ENCODE measurements around the gene ZNF783. TPM values are rescaled to one million over a fixed set of nuclear protein-coding genes. Genes with fewer than 3 reads are reported as not detected.

The ZNF783 gene
- total and polyA plus RNA-seq, 2 donors (not counting 1 experiment from before 2014, with no cell fraction given) = 3.3 to 11.4 TPM

GRCh38 chr7:149284850-149285585 lies 23.0 kb downstream of the ZNF783 start:
- H3K9ac ChIP-seq (ENCODE audit: insufficient read depth, low read length) = peak overlapping the region; percentile 69
- H3K4me3 ChIP-seq (replicated peaks in 1 of 4; ENCODE audit: control extremely low read depth in 1 of 4, insufficient read depth in 1 of 4, low read depth in 3 of 4, low read length in 4 of 4) = peak overlapping the region; percentile 64 to 76 (median 70)
- peak overlapping the region; percentile 75 for H2AFZ ChIP-seq (ENCODE audit: low read length)
- no peaks in the 10 kb centered on the region for H3K4me1 ChIP-seq (ENCODE audit: control insufficient read depth, extremely low read depth, insufficient read depth, low read length)
- H3K79me2 ChIP-seq (ENCODE audit: control insufficient read depth, insufficient read depth, low read length) = no peaks in the 10 kb centered on the region
- H3K4me2 ChIP-seq (ENCODE audit: extremely low read depth, insufficient read depth, low read length) = peak overlapping the region; percentile 89
- peak overlapping the region; percentile 71 for H3K27ac ChIP-seq (ENCODE audit: insufficient read depth, low read length)
- no peaks in the 10 kb centered on the region for H4K20me1 ChIP-seq (ENCODE audit: control insufficient read depth, extremely low read depth, insufficient read depth, low read length)
- TF ChIP-seq CTCF (conservative IDR thresholded peaks at IDR 0.05 in 1 of 2, IDR thresholded peaks at IDR 0.05 in 1 of 2; ENCODE audit: low read depth in 1 of 2, low read length in 2 of 2) = no peak
- TF ChIP-seq EZH2 (IDR thresholded peaks at IDR 0.05; ENCODE audit: low read length, missing control alignments) = no peak
- peak; percentile 79 to 82 for DNase-seq (ENCODE audit: low read depth in 2 of 2)
- H3K36me3 ChIP-seq (ENCODE audit: control insufficient read depth, insufficient read depth, low read length) = peaks cover 1% of the 10 kb centered on the region
- H3K27me3 ChIP-seq (ENCODE audit: control insufficient read depth, insufficient read depth, low read length) = no peaks in the 10 kb centered on the region
- no peaks in the 10 kb centered on the region for H3K9me3 ChIP-seq (ENCODE audit: control insufficient read depth, insufficient read depth, low read depth, low read length)

- Histone ChIP-seq H4K20me1 (ENCODE audit: control insufficient read depth, extremely low read depth, insufficient read depth, low read length) (no peaks in the 10 kb centered on the region), H3K27me3 (ENCODE audit: control insufficient read depth, insufficient read depth, low read length) (no peaks in the 10 kb centered on the region), H3K79me2 (ENCODE audit: control insufficient read depth, insufficient read depth, low read length) (no peaks in the 10 kb centered on the region), H3K4me2 (ENCODE audit: extremely low read depth, insufficient read depth, low read length) (peak overlapping the region; percentile 89), H2AFZ (ENCODE audit: low read length) (peak overlapping the region; percentile 75), H3K9ac (ENCODE audit: insufficient read depth, low read length) (peak overlapping the region; percentile 69), H3K4me1 (ENCODE audit: control insufficient read depth, extremely low read depth, insufficient read depth, low read length) (no peaks in the 10 kb centered on the region), H3K36me3 (ENCODE audit: control insufficient read depth, insufficient read depth, low read length) (peaks cover 1% of the 10 kb centered on the region), H3K27ac (ENCODE audit: insufficient read depth, low read length) (peak overlapping the region; percentile 71), H3K9me3 (ENCODE audit: control insufficient read depth, insufficient read depth, low read depth, low read length) (no peaks in the 10 kb centered on the region), H3K4me3 (replicated peaks in 1 of 4; ENCODE audit: control extremely low read depth in 1 of 4, insufficient read depth in 1 of 4, low read depth in 3 of 4, low read length in 4 of 4) (peak overlapping the region; percentile 64 to 76 (median 70))
- no peak for TF ChIP-seq EZH2 (IDR thresholded peaks at IDR 0.05; ENCODE audit: low read length, missing control alignments)
- no peak for TF ChIP-seq CTCF (conservative IDR thresholded peaks at IDR 0.05 in 1 of 2, IDR thresholded peaks at IDR 0.05 in 1 of 2; ENCODE audit: low read depth in 1 of 2, low read length in 2 of 2)
- peak; percentile 18 to 39 for DNase-seq (ENCODE audit: low read depth in 2 of 2)
Observed at GRCh38 chr7:149285603-149286002, 23.6 kb downstream of the ZNF783 start.

GRCh38 chr7:149286811-149287400 lies 24.9 kb downstream of the ZNF783 start:
- Histone ChIP-seq H3K4me1 (ENCODE audit: control insufficient read depth, extremely low read depth, insufficient read depth, low read length) (no peaks in the 10 kb centered on the region), H3K36me3 (ENCODE audit: control insufficient read depth, insufficient read depth, low read length) (no peaks in the 10 kb centered on the region), H3K27me3 (ENCODE audit: control insufficient read depth, insufficient read depth, low read length) (no peaks in the 10 kb centered on the region), H3K79me2 (ENCODE audit: control insufficient read depth, insufficient read depth, low read length) (no peaks in the 10 kb centered on the region), H3K4me3 (replicated peaks in 1 of 4; ENCODE audit: control extremely low read depth in 1 of 4, insufficient read depth in 1 of 4, low read depth in 3 of 4, low read length in 4 of 4) (no peak overlapping the region), H3K27ac (ENCODE audit: insufficient read depth, low read length) (no peak overlapping the region), H3K9ac (ENCODE audit: insufficient read depth, low read length) (no peak overlapping the region), H3K9me3 (ENCODE audit: control insufficient read depth, insufficient read depth, low read depth, low read length) (no peaks in the 10 kb centered on the region), H2AFZ (ENCODE audit: low read length) (no peak overlapping the region), H4K20me1 (ENCODE audit: control insufficient read depth, extremely low read depth, insufficient read depth, low read length) (no peaks in the 10 kb centered on the region), H3K4me2 (ENCODE audit: extremely low read depth, insufficient read depth, low read length) (no peak overlapping the region)
- no peak for TF ChIP-seq EZH2 (IDR thresholded peaks at IDR 0.05; ENCODE audit: low read length, missing control alignments)
- no peak for TF ChIP-seq CTCF (conservative IDR thresholded peaks at IDR 0.05 in 1 of 2, IDR thresholded peaks at IDR 0.05 in 1 of 2; ENCODE audit: low read depth in 1 of 2, low read length in 2 of 2)
- no peak for DNase-seq (ENCODE audit: low read depth in 2 of 2)
